NCI-H2196 treated with DMSO at 0.1 percent for 48 hours (cell line): ENCODE results near the gene MACROD2.

Source experiments
- DNase-seq: peaks from one replicate; lab custom pipeline; 2025; ENCODE audit not compliant: unreplicated experiment; lab: John Stamatoyannopoulos, UW

Gene MACROD2

DNA sequence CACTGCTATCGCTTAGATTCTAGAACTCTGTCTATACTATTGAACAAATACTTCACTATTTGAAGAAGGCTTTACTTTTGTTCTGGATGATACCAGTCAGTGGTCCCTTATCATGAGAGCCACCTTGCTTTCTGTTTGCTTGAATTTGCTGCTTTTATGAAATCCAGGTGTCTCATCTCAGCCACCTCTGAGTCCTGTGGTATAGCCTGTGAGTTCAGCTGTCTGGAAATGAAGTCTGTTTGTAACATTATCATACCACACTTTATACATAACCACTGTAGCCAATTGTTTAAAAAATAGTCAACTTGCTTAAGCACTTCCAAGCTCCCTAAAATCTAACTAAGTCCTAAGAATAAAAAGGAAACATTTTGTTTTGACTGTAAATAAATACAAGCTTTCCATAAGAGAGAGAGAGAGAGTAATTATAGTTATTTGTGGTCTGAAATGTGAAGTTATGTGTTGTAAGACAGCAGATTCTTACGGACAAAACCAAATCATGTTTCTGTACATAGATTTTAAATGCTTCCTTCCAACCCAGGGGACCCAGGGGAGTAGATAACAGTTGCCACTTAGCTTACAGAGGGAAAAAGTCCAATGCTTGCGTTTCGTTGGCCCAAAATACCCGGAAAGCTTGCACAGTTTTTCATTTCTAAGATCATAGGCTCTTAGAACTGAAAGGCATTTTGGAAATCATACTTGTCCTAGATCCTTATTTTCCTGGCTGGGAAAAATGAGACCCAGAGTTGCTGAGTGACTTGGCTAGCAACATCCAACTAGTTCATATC lies 1449.9 kb downstream of the MACROD2 start:
- DNase-seq: no peak

- no peak for DNase-seq
These were observed 1451.1 kb downstream of the MACROD2 start for GRCh38 chr20:15446373-15446772.

- no peak for DNase-seq
These were observed 1452.2 kb downstream of the MACROD2 start for GRCh38 chr20:15447549-15447948.

- no peak for DNase-seq
These were observed 1453.7 kb downstream of the MACROD2 start for GRCh38 chr20:15449061-15449460.

DNA sequence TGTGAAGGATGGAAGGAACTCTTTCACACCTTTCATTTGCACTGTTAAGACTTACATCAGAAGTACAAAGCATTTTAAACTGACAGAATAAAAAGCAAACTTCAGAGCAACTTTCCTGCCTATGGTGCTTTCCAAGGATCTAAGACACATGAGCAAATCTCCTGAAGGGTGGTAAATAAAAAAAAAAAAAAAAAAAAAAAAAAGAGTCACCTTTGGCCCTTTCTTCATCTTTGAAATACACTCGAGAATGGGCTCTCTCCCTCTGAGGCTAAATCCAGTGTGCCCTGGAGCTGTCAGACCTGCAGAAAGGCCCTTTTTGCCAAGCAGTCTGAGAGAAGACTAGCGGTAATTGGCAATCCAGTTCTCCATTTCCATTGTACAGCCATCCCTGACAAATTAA lies 1455.9 kb downstream of the MACROD2 start:
- DNase-seq: no peak

- no peak for DNase-seq
These were observed 1460.0 kb downstream of the MACROD2 start for GRCh38 chr20:15455279-15455678.

- DNase-seq: no peak
These were observed 1466.6 kb downstream of the MACROD2 start for GRCh38 chr20:15461938-15462337.

- no peak for DNase-seq
These were observed 1480.2 kb downstream of the MACROD2 start for GRCh38 chr20:15475483-15475882.

GRCh38 chr20:15476186-15476585 lies 1480.9 kb downstream of the MACROD2 start:
- no peak for DNase-seq

- DNase-seq: no peak
These were observed 1481.5 kb downstream of the MACROD2 start for GRCh38 chr20:15476781-15477180.

DNA sequence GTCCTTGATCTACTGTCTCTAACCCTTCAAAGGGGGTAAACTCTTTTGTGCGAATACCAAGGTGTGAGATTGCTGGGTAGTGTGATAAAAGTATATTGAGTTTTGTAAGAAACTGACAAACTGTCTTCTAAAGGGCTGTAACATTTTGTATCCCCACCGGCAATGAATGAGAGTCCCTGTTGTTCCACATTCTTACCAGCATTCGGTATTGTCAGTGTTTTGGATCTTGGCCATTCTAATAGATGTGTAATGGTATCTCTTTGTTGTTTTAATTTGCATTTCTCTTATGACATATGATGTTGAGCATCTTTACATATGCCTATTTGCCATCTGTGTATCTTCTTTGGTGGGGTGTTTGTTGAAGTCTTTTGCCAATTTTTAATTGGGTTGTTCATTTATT lies 1487.2 kb downstream of the MACROD2 start:
- no peak for DNase-seq

DNA sequence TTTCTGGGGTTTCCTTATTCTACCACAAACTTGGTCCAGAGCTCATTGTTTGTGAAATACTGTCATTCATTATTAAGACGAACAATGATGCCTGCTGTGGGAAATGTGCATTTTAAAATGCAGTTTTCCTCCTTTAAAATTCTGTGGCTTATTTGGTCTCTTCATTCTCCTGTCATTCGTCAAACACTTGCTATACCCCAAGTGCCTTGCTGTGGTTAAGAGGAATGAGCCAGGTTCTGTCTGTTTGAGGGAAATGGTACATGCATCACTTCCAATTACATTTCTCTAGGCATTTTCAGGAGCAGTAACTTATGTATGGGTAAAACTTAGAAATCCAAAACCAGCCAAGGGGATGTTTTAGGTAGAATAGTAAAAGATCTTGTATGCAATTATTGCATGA lies 1490.2 kb downstream of the MACROD2 start:
- no peak for DNase-seq

DNA sequence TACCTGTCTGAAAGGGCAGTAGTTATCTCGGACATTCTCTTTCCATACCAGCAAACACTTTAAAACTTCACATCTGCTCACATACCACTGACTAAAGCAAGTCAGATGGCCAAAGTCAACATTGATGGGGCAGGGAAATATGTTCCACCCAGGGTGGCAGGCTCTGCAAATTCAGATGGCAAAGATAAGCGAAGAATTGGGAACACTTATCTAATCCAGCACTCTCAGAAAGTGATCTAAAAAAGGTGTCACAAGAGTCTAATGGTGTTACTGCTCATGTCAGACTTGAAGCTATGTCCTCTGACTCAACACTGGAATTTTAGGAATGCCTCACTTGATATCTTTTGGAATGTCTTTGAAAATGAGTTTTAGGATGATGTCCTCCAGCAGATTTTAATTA lies 1491.7 kb downstream of the MACROD2 start:
- no peak for DNase-seq

DNA sequence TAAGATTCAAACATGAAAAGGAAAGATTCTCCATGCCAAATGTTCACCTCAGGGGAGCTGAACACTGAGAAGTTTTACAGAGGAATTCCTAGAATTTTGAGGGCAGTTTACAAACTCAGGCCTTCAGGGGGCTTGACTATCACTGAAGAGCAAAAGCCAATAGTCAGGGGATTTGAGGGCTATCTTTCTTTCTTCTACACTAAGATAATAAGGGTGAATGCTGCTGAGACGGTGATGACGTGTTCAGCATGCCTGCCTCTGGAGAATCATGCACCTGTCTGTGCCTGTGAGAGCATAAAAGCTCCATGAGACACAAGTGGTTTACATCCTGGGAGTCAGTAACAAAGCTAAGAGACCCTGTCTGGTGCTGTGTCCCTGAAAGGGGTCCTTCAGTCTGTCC lies 1492.4 kb downstream of the MACROD2 start:
- no peak for DNase-seq

DNA sequence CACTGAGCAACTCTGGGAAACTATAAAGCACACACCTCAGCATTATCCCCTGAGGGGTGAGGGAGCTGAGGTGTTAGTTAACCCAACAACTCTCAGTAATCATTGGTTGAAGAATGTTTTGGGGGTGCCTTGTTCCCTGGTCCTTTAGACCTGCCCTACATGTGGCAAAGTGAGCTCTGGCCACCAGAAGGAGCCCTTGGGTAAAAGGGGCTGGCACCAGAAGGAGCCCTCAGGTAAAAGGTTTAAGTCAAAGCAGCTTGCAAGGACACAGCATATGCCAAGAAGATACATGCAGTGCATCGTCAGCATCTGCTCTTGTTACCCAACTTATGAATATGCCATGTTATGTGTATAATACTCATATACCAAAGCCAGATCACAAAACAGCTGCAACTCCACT lies 1496.3 kb downstream of the MACROD2 start:
- DNase-seq: no peak

- DNase-seq: no peak
These were observed 1499.5 kb downstream of the MACROD2 start for GRCh38 chr20:15494851-15495250.

- DNase-seq: no peak
These were observed 1501.3 kb downstream of the MACROD2 start for GRCh38 chr20:15496501-15497039.

DNA sequence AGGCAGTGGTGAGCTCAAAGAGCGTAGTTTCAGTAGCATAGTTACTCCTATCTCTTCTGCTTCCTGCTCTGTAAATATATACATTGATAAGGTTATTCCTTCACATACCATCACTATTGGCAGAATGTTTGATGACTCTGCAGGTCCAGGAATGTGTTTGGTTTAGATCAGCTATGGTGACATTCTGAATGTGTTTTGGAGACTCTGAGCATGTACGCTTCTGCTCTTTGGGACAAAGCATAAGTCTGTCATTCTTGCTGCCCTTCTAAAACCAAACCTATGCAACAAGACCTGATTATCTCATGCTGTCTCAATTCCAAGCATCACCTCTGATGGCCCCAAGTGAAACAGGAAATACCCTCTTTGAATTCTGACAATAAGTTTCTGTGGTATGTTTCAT lies 1503.6 kb downstream of the MACROD2 start:
- DNase-seq: no peak

DNA sequence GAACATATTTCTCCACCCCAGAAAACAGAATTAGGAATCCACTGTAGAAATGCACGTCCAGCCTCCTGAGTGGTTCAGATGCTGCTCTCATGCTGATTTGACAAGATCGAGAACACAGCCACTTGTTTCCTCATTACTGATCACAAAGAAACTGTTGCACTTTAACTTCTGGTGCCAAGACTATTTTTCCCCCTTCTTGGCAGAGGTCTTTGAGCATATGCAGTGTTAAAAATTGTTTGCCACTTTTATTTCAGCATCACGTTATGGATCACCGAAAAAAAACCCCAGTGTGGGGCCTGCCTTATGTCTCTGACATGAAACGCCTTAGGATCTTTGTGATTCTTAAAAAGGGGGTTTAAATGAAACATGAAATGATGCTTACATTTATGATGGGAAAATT lies 1511.0 kb downstream of the MACROD2 start:
- no peak for DNase-seq

DNA sequence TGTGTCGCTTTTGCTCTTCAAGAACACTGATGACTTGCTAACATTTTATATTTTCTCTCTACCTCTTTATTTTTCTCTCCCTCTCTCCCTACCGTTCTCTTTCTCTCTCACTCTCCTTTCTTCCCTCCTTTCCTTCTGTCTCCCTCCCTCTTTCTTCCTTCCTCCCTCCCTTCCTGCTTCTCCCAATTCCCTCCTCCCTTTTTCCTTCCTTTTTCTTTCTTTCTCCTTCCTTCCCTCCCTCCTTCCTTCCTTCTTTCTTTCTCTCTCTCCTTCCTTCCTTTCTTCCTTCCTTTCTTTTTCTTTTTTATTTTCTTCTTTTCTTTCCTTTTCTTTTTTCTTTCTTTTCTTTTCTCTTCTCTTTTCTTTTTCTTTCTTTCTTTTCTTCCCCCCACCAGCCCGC lies 1511.8 kb downstream of the MACROD2 start:
- no peak for DNase-seq

DNA sequence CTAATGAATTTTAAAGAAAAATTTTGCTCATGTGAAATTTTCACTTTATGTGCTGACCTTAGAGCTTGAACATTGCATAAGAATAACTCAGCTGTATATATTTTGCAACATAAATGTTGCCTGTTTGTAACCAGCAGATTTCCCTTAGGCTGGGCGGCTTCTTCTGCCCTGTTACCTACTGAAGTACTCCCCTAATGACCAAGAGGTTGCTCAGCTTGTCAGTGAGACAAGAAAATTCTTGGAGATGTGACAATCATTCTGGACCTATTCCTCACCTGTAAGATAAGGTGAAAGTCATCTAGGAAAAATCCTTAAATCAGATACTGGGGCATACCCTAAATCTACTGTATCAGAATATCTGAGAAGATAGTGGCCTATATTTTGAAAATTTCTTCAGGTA lies 1516.2 kb downstream of the MACROD2 start:
- DNase-seq: no peak

DNA sequence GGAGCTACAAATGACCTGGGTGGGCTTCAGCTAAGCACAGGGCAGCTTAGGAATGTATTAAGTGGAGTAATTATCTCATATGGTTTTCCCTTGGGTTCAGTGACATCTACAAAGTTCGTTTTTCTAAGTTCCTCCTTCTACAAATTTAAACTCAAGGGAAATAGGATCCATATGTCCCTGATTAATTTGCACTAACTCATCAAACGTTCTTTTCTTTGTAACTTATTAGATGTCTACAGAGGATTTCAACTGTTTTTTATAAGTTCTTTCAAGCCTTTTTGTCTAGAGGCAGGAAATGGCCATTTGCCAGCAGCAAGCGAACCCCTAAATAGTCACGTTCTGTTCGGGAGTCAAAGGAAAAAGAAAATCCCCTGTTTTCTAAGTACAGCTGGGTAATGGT lies 1517.6 kb downstream of the MACROD2 start:
- no peak for DNase-seq

DNA sequence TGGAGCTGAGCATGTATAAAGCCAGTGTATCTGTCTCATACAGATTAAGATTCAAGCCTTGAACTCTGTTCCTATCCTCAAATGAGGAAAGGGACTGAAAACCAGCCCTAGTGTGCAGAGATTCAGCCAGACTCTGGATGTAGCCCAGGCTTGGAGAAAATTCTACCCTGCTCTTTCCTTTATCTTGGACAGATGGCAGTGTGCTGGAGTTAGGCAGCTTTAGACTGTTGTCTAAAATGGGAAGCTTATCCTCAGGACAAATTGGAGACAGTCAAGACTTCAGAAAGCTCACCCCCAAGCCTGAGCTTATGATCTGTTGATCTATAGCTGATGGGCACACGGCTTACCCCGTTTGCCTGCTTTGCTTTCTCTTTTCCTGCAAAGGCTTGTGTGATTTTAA lies 1520.4 kb downstream of the MACROD2 start:
- no peak for DNase-seq
